ENCODE measurements around the gene C13orf46. TPM values are rescaled to one million over a fixed set of nuclear protein-coding genes. Genes with fewer than 3 reads are reported as not detected.
"Not testable (repeated sequence)": the region's sequence is repeated elsewhere in the genome, so short reads cannot be mapped to it uniquely, and the experiment has no call there.

Gene C13orf46
- total RNA-seq, 2 experiments from 2014 or later = 1.5 to 1.8 TPM

- H3K9me3 Mint-ChIP-seq = no peaks in the 10 kb centered on the region
- intact Hi-C loops (cut with micrococcal nuclease) = no loop called here
- H3K36me3 Mint-ChIP-seq = peaks cover 36% of the 10 kb centered on the region
Measured at GRCh38 chr13:113996081-113996911, 22.4 kb upstream of the C13orf46 start.

GRCh38 chr13:113995051-113995601 is 21.2 kb upstream of the C13orf46 start:
- Mint-ChIP-seq H3K4me3 (no peak overlapping the region), H3K9me3 (no peaks in the 10 kb centered on the region), H3K36me3 (peaks cover 40% of the 10 kb centered on the region), H3K27ac (no peak overlapping the region), H3K27me3 (no peaks in the 10 kb centered on the region), H3K4me1 (ENCODE audit: low read depth) (peaks cover 5% of the 10 kb centered on the region)
- intact Hi-C loops (cut with micrococcal nuclease) = no loop called here
- no peak for DNase-seq
- ChIA-PET CTCF (no interaction called here), POLR2A (no interaction called here)

More at GRCh38 chr13:113996081-113996911, 22.4 kb upstream of the C13orf46 start:
- CTCF ChIA-PET = no interaction called here
- DNase-seq = no peak
- H3K4me3 Mint-ChIP-seq = no peak overlapping the region
- no peak overlapping the region for H3K27ac Mint-ChIP-seq
- H3K27me3 Mint-ChIP-seq = no peaks in the 10 kb centered on the region
- POLR2A ChIA-PET = no interaction called here
- peaks cover 4% of the 10 kb centered on the region for H3K4me1 Mint-ChIP-seq (ENCODE audit: low read depth)

DNA sequence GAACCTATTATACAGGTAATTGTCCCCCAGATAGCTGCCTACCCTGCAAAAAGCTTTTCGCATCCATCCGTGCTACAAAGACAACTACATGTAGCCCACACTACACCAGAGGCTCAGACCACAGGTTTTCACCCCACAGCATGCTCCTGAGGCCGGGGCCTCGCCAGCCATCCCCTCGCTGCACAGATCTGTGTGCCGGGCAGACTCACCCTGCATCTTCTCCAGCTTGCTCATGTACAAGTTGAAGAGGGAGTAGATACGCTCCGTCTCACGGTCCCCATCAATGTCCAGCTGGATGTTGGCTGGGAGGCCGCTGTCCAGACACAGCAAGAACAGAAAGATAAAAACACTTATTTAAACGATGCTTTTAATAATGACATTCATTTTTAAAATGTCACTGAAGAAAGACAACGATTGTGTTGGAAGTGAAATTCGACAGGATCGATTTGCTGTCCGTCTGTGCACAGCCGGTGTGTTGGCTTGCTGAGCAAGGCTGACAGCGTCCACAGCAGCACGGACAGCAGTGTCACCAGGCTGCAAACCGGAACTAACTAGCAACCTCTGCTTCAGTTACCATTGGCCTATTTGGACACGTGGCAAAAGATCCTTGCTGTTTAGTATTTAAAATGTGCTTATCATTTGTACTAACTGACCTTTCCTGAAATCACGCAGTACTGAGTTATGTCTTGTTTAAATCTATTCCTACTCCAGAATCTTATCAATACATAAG is 18.6 kb upstream of the C13orf46 start:
- Mint-ChIP-seq H3K36me3 (peaks cover 44% of the 10 kb centered on the region), H3K27ac (no peak overlapping the region), H3K4me1 (ENCODE audit: low read depth) (peaks cover 4% of the 10 kb centered on the region), H3K4me3 (no peak overlapping the region), H3K9me3 (no peaks in the 10 kb centered on the region), H3K27me3 (no peaks in the 10 kb centered on the region)
- DNase-seq = no peak
- POLR2A ChIA-PET = no interaction called here
- CTCF ChIA-PET = no interaction called here
- intact Hi-C loops (cut with micrococcal nuclease) = no loop called here

DNA sequence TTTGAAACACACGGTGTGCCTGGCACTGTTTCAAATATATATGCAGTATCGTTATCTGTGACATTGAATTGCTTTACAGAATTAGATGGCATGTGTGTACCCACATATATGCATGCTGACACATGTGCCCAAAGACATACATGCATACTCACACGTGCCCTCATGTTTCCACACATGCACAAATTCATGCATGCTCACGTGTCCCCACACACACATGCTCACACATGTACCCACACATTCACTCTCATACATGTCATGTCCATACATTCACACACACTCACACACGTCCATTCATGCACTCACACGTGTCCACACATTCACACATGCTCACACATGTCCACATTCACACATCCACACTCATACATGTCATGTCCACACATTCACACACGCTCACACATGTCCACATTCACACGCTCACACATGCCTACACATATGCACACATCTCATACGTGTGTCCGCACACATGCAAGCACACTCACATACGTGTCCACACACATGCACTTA is 17.9 kb upstream of the C13orf46 start:
- ChIA-PET CTCF (no interaction called here), POLR2A (no interaction called here)
- Mint-ChIP-seq H3K4me1 (ENCODE audit: low read depth) (peaks cover 4% of the 10 kb centered on the region), H3K27ac (no peak overlapping the region), H3K4me3 (no peak overlapping the region), H3K36me3 (peaks cover 40% of the 10 kb centered on the region), H3K9me3 (no peaks in the 10 kb centered on the region), H3K27me3 (no peaks in the 10 kb centered on the region)
- intact Hi-C loops (cut with micrococcal nuclease) = no loop called here
- no peak for DNase-seq

DNA sequence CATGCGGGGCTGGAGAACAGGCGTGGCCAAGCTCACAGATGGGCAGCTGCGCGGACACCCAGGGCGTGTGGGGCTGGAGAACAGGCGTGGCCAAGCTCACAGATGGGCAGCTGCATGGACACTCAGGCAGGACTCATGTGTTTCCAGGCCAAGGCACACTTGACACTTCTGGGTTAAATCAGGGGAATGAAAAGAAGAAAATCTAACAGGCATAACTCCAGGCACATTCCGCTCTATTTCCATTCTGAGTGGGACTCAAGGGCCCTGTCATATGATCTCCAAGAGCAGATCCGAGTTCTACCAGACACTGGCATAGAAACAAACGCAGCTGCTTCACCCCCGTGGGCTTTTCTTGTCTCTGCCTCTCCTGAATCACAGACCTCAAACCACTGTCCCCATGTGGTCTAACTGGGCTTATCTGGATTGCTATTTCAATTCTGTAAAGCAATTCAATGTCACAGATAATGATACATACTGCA is 17.4 kb upstream of the C13orf46 start:
- peaks cover 4% of the 10 kb centered on the region for H3K4me1 Mint-ChIP-seq (ENCODE audit: low read depth)
- H3K27ac Mint-ChIP-seq = no peak overlapping the region
- ChIA-PET POLR2A (no interaction called here), CTCF (no interaction called here)
- intact Hi-C loops (cut with micrococcal nuclease) = no loop called here
- no peak for DNase-seq
- no peaks in the 10 kb centered on the region for H3K27me3 Mint-ChIP-seq
- H3K9me3 Mint-ChIP-seq = no peaks in the 10 kb centered on the region
- H3K36me3 Mint-ChIP-seq = peaks cover 40% of the 10 kb centered on the region
- H3K4me3 Mint-ChIP-seq = no peak overlapping the region

GRCh38 chr13:113990321-113990837 is 16.5 kb upstream of the C13orf46 start:
- Mint-ChIP-seq H3K4me1 (ENCODE audit: low read depth) (peaks cover 4% of the 10 kb centered on the region), H3K27me3 (no peaks in the 10 kb centered on the region), H3K9me3 (no peaks in the 10 kb centered on the region), H3K36me3 (peaks cover 40% of the 10 kb centered on the region), H3K27ac (peak overlapping the region; percentile 66), H3K4me3 (no peak overlapping the region)
- ChIA-PET CTCF (no interaction called here), POLR2A (no interaction called here)
- DNase-seq = no peak
- intact Hi-C loops (cut with micrococcal nuclease) = no loop called here

DNA sequence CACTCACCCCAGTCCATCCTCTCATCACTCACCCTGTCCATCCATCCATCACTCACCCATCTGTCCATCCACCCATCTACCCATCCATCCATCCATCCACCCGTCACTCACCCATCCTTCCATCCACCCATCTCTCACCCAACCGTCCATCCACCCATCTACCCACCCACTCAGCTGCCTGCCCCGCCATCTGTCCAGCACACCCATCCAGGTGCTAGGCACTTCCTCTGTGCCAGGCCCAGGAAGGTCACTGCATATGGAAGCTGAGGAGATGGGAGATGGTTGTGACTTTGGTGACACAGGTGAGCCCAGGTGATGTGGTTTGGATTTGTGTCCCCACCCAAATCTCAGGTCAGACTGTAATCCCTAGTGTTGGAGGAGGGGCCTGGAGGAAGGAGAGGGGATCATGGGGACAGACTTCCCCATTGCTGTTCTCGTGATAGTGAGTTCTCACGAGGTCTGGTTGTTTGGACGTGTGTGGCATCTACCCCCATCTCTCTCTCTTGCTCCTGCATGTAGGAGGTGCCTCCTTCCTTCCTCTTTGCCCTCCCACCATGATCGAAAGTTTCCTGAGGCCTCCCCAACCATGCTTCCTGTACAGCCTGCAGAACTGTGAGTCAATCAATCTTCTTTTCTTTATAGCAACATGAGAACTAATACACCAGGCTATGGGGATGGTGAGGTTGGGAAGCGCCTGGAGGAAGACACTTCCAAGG is 15.9 kb upstream of the C13orf46 start:
- no peaks in the 10 kb centered on the region for H3K27me3 Mint-ChIP-seq
- peaks cover 40% of the 10 kb centered on the region for H3K36me3 Mint-ChIP-seq
- ChIA-PET CTCF (no interaction called here), POLR2A (no interaction called here)
- intact Hi-C loops (cut with micrococcal nuclease) = no loop called here
- no peaks in the 10 kb centered on the region for H3K9me3 Mint-ChIP-seq
- DNase-seq = no peak
- H3K4me3 Mint-ChIP-seq = no peak overlapping the region
- peak overlapping the region; percentile 66 for H3K27ac Mint-ChIP-seq
- peaks cover 4% of the 10 kb centered on the region for H3K4me1 Mint-ChIP-seq (ENCODE audit: low read depth)

DNA sequence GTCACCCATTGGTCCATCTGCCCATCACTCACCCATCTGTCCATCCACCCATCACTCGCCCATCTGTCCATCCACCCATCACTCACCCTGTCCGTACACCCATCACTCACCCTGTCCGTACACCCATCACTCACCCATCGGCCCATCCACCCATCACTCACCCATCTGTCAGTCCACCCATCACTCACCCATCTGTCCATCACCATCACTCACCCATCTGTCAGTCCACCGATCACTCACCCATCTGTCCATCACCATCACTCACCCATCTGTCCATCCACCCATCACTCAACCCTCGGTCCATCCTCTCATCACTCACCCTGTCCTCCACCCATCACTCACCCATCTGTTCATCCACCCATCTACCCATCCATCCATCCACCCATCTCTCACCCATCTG is 15.0 kb upstream of the C13orf46 start:
- H3K4me1 Mint-ChIP-seq (ENCODE audit: low read depth); H3K27me3 Mint-ChIP-seq; POLR2A ChIA-PET; H3K4me3 Mint-ChIP-seq; H3K9me3 Mint-ChIP-seq; CTCF ChIA-PET; H3K27ac Mint-ChIP-seq; intact Hi-C loops (cut with micrococcal nuclease); DNase-seq: not testable (repeated sequence)
- peaks cover 34% of the 10 kb centered on the region for H3K36me3 Mint-ChIP-seq

DNA sequence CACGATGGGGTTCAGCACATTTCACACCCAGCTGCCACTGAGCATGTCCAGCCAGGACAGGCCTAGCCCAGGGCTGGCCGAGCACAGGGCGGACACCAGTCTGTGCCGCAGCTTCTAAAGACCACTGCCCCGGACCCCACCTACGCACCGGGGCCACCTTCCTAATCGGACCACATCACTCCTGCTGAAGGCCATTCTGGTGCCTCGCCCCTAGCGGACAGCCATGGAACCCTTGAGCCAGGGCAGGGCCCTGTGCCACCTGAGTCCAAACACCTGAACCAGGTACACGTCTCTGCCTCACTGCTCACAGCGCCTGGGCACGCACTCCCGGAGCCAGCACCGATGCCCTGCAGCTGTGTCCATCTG is 8.4 kb upstream of the C13orf46 start:
- Mint-ChIP-seq H3K4me1 (ENCODE audit: low read depth) (no peaks in the 10 kb centered on the region), H3K9me3 (no peaks in the 10 kb centered on the region), H3K27ac (no peak overlapping the region), H3K27me3 (no peaks in the 10 kb centered on the region), H3K4me3 (no peak overlapping the region), H3K36me3 (peaks cover 30% of the 10 kb centered on the region)
- intact Hi-C loops (cut with micrococcal nuclease) = no loop called here
- DNase-seq = no peak
- ChIA-PET POLR2A (no interaction called here), CTCF (no interaction called here)

DNA sequence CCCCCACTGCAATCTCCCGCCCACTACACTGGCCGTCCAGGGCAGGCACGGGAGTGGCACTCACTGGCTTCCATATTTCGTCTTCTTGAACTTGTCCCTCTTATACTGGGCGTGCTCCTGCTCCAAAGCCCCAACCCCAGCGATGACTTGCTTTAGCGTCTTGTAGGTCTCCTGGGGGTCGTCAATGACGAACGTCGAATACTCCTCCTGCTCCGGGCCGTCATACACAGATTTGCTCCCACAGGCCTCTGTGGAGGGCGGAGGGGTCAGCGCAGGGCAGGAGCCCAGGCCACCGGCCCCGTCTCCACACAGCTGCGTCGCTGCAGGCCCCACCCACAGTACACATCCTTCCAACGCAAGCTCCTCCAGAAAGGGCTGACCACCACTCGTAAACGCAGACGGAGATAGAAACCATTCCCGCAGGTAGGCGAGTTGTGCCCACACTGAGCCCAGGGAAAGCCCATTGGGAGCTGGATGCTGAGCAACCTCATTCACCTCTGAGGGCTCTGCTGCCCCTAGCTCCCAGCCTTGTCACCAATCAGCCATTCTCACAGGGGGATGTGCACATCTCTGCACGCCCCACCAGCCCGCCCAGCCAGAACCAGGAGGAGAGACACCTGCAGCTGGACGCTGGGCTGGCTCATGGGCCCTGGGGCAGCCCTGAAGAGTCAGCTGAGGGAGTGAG is 7.9 kb upstream of the C13orf46 start:
- no peaks in the 10 kb centered on the region for H3K27me3 Mint-ChIP-seq
- no peak overlapping the region for H3K27ac Mint-ChIP-seq
- H3K36me3 Mint-ChIP-seq = peaks cover 32% of the 10 kb centered on the region
- CTCF ChIA-PET = no interaction called here
- POLR2A ChIA-PET = interaction anchor here (0.6 kb wide), 1 partner anchor 248 kb away, joined by 3 read pairs; no protein-coding TSS in a partner anchor
- H3K4me1 Mint-ChIP-seq (ENCODE audit: low read depth) = no peaks in the 10 kb centered on the region
- no peaks in the 10 kb centered on the region for H3K9me3 Mint-ChIP-seq
- DNase-seq = no peak
- intact Hi-C loops (cut with micrococcal nuclease) = no loop called here
- H3K4me3 Mint-ChIP-seq = no peak overlapping the region

- ChIA-PET POLR2A (interaction anchor here (0.6 kb wide), 1 partner anchor 248 kb away, joined by 3 read pairs; no protein-coding TSS in a partner anchor), CTCF (no interaction called here)
- Mint-ChIP-seq H3K4me3 (no peak overlapping the region), H3K36me3 (peaks cover 32% of the 10 kb centered on the region), H3K27ac (no peak overlapping the region), H3K9me3 (no peaks in the 10 kb centered on the region), H3K4me1 (ENCODE audit: low read depth) (no peaks in the 10 kb centered on the region), H3K27me3 (no peaks in the 10 kb centered on the region)
- intact Hi-C loops (cut with micrococcal nuclease) = no loop called here
- DNase-seq = no peak
Measured at GRCh38 chr13:113981194-113981605, 7.3 kb upstream of the C13orf46 start.
